Thyroid gland (tissue), 4 donors: ENCODE results near the gene PLD3.

Experiments
- POLR2A ChIP-seq, 2 donors: fragments of 450-650 bp; IDR thresholded peaks; one replicate each; pipeline ENCODE4 v1.6.1; 2017; ENCODE audit warnings: antibody characterized with exemption in 2 of 2, mild to moderate bottlenecking in 2 of 2, moderate library complexity in 1 of 2
- TF ChIP-seq, protein P1 (sequence below), 6 experiments: fragments of 200-600 bp in 3 of 6; fragments of 450-650 bp in 3 of 6; sonication (generic) in 3 of 6; IDR thresholded peaks; one replicate each; pipeline ENCODE4 v1.5.1; 2016 to 2019; ENCODE audit warnings: antibody characterized with exemption in 6 of 6, mild to moderate bottlenecking in 2 of 6, inconsistent platforms in 1 of 6, moderate library complexity in 1 of 6

GRCh38 chr19:40389404-40390083, 41.0 kb downstream of the PLD3 start:
- TF ChIP-seq, protein P1, sequence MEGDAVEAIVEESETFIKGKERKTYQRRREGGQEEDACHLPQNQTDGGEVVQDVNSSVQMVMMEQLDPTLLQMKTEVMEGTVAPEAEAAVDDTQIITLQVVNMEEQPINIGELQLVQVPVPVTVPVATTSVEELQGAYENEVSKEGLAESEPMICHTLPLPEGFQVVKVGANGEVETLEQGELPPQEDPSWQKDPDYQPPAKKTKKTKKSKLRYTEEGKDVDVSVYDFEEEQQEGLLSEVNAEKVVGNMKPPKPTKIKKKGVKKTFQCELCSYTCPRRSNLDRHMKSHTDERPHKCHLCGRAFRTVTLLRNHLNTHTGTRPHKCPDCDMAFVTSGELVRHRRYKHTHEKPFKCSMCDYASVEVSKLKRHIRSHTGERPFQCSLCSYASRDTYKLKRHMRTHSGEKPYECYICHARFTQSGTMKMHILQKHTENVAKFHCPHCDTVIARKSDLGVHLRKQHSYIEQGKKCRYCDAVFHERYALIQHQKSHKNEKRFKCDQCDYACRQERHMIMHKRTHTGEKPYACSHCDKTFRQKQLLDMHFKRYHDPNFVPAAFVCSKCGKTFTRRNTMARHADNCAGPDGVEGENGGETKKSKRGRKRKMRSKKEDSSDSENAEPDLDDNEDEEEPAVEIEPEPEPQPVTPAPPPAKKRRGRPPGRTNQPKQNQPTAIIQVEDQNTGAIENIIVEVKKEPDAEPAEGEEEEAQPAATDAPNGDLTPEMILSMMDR (IDR thresholded peaks at IDR 0.05), result no peak
- no peak for TF ChIP-seq POLR2A (IDR thresholded peaks at IDR 0.05)
